GM18951 (cell line): ENCODE measurements around the gene OSBPL7.

Experiments
- POLR2A ChIP-seq: IDR thresholded peaks from 4 replicates; pipeline ENCODE4 v1.6.1; 2011; ENCODE audit warnings: mild to moderate bottlenecking; ENCODE audit not compliant: insufficient read length, insufficient read depth; ENCODE audit errors: extremely low read depth
- in situ Hi-C: fragments of 300-500 bp; cut with MboI; formaldehyde crosslinking; loops from one replicate; pipeline ENCODE4 v1.12.0; 2022; ENCODE audit warnings: low sequenced_read_pairs, mixed read lengths, inconsistent platforms; ENCODE audit not compliant: unreplicated experiment

OSBPL7 gene

GRCh38 chr17:47812146-47812920 lies 9.3 kb downstream of the OSBPL7 start:
- no peak for TF ChIP-seq POLR2A
- in situ Hi-C loops: no loop called here

GRCh38 chr17:47811709-47812108 lies 9.9 kb downstream of the OSBPL7 start:
- in situ Hi-C loops: no loop called here
- no peak for TF ChIP-seq POLR2A

- in situ Hi-C loops: no loop called here
- TF ChIP-seq POLR2A: no peak
Measured at GRCh38 chr17:47810901-47811635, 10.5 kb downstream of the OSBPL7 start.

- in situ Hi-C loops: no loop called here
- no peak for TF ChIP-seq POLR2A
Measured at GRCh38 chr17:47810200-47810821, 11.3 kb downstream of the OSBPL7 start.

DNA sequence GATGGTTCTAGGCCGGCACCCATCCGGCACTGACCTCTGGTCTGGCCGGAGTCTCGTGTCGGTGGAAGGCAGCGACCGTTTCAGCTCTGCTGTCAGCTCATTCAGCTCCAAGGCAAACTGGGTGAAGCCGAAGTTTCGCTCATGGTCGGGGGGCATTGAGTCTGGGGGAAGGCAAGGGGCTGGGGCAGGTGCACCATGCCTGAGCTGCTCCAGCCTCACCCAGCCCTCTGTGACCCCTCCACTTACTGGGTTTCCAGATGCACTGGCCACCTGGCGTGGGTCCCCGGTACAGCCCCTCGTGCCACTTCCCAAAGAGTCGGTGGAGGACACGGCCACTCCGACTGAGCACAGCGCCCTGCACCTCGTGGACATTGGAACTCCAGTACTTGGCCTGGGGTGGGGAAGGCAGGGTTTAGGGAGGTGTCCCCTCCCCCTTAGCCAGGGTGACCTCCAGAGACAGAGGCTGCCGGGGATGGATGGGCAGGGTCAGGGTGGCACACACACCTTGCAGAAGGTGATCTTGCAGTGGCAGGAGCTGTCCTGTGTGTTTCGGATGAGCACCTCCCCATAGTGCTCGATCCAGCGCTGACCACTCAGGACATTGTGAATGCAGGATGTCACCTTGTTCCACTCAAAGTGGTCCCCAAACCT lies 12.6 kb downstream of the OSBPL7 start:
- no peak for TF ChIP-seq POLR2A
- in situ Hi-C loops: no loop called here

- in situ Hi-C loops: no loop called here
- no peak for TF ChIP-seq POLR2A
Measured at GRCh38 chr17:47808036-47808829, 13.4 kb downstream of the OSBPL7 start.

GRCh38 chr17:47807421-47807820 lies 14.2 kb downstream of the OSBPL7 start:
- no peak for TF ChIP-seq POLR2A
- in situ Hi-C loops: no loop called here

DNA sequence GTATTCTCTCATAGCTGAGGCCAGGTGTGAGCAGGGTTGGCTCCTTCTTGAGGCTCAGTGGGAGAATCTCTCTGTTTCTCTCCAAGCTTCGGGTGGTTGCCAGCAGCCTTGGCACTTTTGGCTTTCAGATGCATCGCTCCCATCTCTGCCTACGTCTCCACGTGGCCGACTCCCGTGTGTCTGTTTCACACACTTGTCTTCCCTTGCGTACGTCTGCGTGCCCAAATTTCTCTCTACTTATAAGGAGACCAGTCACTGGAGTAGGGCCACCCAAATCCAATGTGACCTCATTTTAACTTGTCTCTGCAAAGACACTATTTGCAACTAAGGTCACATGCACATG lies 14.7 kb downstream of the OSBPL7 start:
- in situ Hi-C loops: no loop called here
- TF ChIP-seq POLR2A: no peak

DNA sequence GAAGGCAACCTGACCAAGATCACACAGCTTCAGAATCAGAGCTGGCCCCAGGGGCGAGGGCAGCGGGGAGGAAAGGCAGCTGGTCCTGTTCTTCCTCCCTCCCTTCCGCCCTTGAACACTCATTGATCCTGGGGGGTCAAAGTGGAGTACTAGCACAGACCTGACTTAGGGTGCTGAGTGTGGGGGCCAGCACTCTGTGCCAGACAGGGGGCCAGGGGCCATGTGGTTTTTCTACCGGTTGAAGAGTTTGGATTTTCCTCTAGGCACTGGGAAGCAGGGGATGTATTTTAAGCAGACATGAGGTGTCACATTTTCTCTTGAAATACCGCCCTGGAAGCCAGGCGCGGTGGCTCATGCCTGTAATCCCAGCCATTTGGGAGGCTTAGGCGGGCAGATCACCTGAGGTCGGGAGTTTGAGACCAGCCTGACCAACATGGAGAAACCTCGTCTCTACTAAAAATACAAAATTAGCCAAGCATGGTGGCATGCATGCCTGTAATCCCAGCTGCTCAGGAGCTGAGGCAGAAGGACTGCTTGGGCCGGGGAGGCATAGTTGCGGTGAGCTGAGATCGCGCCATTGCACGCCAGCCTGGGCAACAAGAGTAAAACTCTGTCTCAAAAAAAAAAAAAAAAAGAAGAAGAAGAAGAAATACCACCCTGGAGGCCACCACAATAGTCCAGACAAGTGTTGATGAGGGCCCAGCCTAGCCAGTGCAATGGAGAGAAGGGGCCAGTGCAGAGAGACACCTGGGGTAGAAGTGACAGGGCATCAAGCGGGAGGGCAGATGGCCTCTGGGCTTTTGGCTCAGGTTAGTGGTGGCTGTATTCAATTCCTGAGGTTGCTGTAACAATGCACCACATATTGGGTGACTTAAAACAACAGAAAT lies 15.3 kb downstream of the OSBPL7 start:
- in situ Hi-C loops: no loop called here
- TF ChIP-seq POLR2A: no peak

GRCh38 chr17:47804461-47804860 lies 17.1 kb downstream of the OSBPL7 start:
- TF ChIP-seq POLR2A: no peak
- in situ Hi-C loops: no loop called here

DNA sequence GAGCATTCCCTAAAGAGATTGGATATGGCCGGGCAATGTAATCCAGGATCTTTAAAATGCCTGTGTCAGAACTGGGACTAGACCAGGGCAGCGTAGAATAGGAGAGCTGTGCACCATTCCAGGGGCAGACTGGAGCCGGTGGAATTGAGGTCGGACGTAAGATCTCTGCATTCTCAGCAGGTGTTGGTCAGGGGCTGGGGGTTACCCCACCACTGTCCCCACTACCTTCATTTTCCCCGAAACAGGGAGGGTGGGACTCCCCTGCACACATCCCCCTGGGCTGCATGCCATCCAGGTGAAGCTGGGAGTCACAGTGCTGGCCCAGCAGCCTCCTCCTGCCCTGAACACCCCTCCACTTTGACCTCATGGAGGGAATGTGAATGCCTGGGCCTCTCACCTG lies 17.8 kb downstream of the OSBPL7 start:
- in situ Hi-C loops: no loop called here
- no peak for TF ChIP-seq POLR2A

DNA sequence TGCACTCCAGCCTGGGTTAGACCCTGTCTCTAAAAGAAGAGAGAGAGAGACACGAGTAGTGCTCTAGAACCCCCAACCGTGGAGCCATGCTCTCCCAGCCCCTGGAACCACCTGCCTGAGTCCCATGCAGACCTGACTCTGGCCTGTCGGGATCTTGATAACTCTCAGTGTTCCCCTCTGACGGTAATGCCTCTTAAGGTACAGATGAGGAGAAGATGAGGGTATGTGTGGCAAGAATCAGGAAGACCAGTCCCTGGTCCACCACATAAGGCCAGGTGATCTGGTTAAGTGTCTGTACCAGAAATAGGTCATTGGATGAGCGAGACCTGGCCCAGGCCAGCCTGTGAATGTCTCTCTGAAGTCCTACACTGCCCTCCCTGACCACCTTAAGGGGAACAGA lies 18.4 kb downstream of the OSBPL7 start:
- no peak for TF ChIP-seq POLR2A
- in situ Hi-C loops: no loop called here
